GM12891 (cell line): ENCODE results near the gene PTPRD.

ENCODE experiments used
- PAX5 ChIP-seq: IDR thresholded peaks from 2 replicates; pipeline ENCODE4 v1.6.1; 2011; ENCODE audit warnings: low read length, moderate library complexity, mild to moderate bottlenecking; ENCODE audit not compliant: insufficient read depth, severe bottlenecking
- POLR2A ChIP-seq: IDR thresholded peaks from 2 replicates; pipeline ENCODE4 v1.6.1; 2011; ENCODE audit warnings: low read depth, low read length, control low read depth
- POLR2AphosphoS5 ChIP-seq: IDR thresholded peaks from 2 replicates; pipeline ENCODE4 v1.6.1; 2011; ENCODE audit warnings: low read depth, low read length, control low read depth
- POU2F2 ChIP-seq: IDR thresholded peaks from 2 replicates; pipeline ENCODE4 v1.6.1; 2011; ENCODE audit warnings: low read depth, mild to moderate bottlenecking, control low read depth, low read length, moderate library complexity
- SPI1 ChIP-seq: IDR thresholded peaks from 2 replicates; pipeline ENCODE4 v1.6.1; 2011; ENCODE audit warnings: low read depth, low read length, control low read depth

- TF ChIP-seq POLR2A (no peak), POLR2AphosphoS5 (no peak), POU2F2 (no peak), SPI1 (no peak), PAX5 (no peak)
Measured at GRCh38 chr9:9674461-9674860, 938.3 kb downstream of the PTPRD start.
